ENCODE data around the gene KRT79. TPM values are rescaled to one million over a fixed set of nuclear protein-coding genes. Genes with fewer than 3 reads are reported as not detected.

The KRT79 gene
- total and polyA plus RNA-seq, 9 of the 15 experiments (the other 6 are each of a cell fraction or from before 2014, with no cell fraction given), result 0.03 to 2.3 (median 0.23) TPM; not detected in 2

GRCh38 chr12:52874573-52875435 lies 40.7 kb upstream of the KRT79 start (continued):
- peak; percentile 33 for TF ChIP-seq E2F8 (IDR thresholded peaks at IDR 0.05; ENCODE audit: low read depth, partially characterized antibody)
- TF ChIP-seq MEIS2 (IDR thresholded peaks at IDR 0.05; ENCODE audit: partially characterized antibody), result no peak
- TF ChIP-seq PHF21A (IDR thresholded peaks at IDR 0.05; ENCODE audit: borderline replicate concordance, low read depth), result 0 out of 2 replicates have a peak, but pooled peaks have one; percentile 50
- 0 out of 2 replicates have a peak, but pooled peaks have one; percentile 34 for TF ChIP-seq ZBTB40 (IDR thresholded peaks at IDR 0.05)
- TF ChIP-seq ZBTB40 (CRISPR knock-in tag; IDR thresholded peaks at IDR 0.05), result no peak
- 0 out of 2 replicates have a peak, but pooled peaks have one; percentile 62 for TF ChIP-seq SUPT5H (IDR thresholded peaks at IDR 0.05)
- no peak for TF ChIP-seq NR2C2 (CRISPR knock-in tag; IDR thresholded peaks at IDR 0.05)
- TF ChIP-seq NR2C2 (tag; IDR thresholded peaks at IDR 0.05), result 0 out of 2 replicates have a peak, but pooled peaks have one; percentile 27
- TF ChIP-seq MLLT1 (IDR thresholded peaks at IDR 0.05), result peak; percentile 2 to 59; a peak in 1 of 4 replicates
- no peak for TF ChIP-seq NONO (IDR thresholded peaks at IDR 0.05; ENCODE audit: low read depth in 2 of 2, low read length in 1 of 2)
- TF ChIP-seq VEZF1 (CRISPR knock-in tag; IDR thresholded peaks at IDR 0.05), result 0 out of 2 replicates have a peak, but pooled peaks have one; percentile 5

Measured in K562 (cell line).